Karpas-422 (cell line): ENCODE results near the gene DEDD2. TPM values are rescaled to one million over a fixed set of nuclear protein-coding genes. Genes with fewer than 3 reads are reported as not detected.
A peak's percentile ranks its signal among the peaks of the same experiment; 100 is the strongest.
"Not testable (repeated sequence)": the region's sequence is repeated elsewhere in the genome, so short reads cannot be mapped to it uniquely, and the experiment has no call there.

Experiments used
- DNase-seq: peaks from one replicate; pipeline ENCODE4 v3.0.0-alpha.2; 2015
- H2AFZ ChIP-seq: fragments of 200-600 bp; sonication (generic); 2 replicates; pipeline ENCODE4 v1.6.1; 2014; ENCODE audit warnings: antibody characterized with exemption, low read length, mixed read lengths
- H3K27ac ChIP-seq: fragments of 200-600 bp; sonication (generic); 2 replicates; pipeline ENCODE4 v1.5.1; 2014; ENCODE audit warnings: mild to moderate bottlenecking, low read length, moderate library complexity
- H3K27me3 ChIP-seq: fragments of 200-600 bp; sonication (generic); 2 replicates; pipeline ENCODE4 v1.6.1; 2014; ENCODE audit warnings: low read length, mixed read lengths
- H3K36me3 ChIP-seq: fragments of 200-600 bp; sonication (generic); 2 replicates; pipeline ENCODE4 v1.6.1; 2014; ENCODE audit warnings: low read length, mixed read lengths; ENCODE audit not compliant: insufficient read depth
- H3K4me1 ChIP-seq: fragments of 200-600 bp; sonication (generic); 2 replicates; pipeline ENCODE4 v1.6.1; 2014; ENCODE audit warnings: mild to moderate bottlenecking, low read length, mixed read lengths
- H3K4me2 ChIP-seq: fragments of 200-600 bp; sonication (generic); 2 replicates; pipeline ENCODE4 v1.6.1; 2014; ENCODE audit warnings: low read length, low read depth, mild to moderate bottlenecking; ENCODE audit not compliant: poor library complexity, severe bottlenecking
- H3K4me3 ChIP-seq: fragments of 200-600 bp; sonication (generic); 2 replicates; pipeline ENCODE4 v1.5.1; 2014; ENCODE audit warnings: mild to moderate bottlenecking, antibody characterized with exemption, low read length, mixed read lengths
- H3K79me2 ChIP-seq: fragments of 200-600 bp; sonication (generic); 2 replicates; pipeline ENCODE4 v1.6.1; 2014; ENCODE audit warnings: mild to moderate bottlenecking, low read length, mixed read lengths
- H3K9ac ChIP-seq: fragments of 200-600 bp; sonication (generic); 2 replicates; pipeline ENCODE4 v1.6.0; 2014; ENCODE audit warnings: low read length
- H3K9me2 ChIP-seq: fragments of 200-600 bp; sonication (generic), shearing (Covaris generic); replicated peaks from 2 replicates; pipeline ENCODE4 v1.6.0; 2014; ENCODE audit warnings: mild to moderate bottlenecking, low read length, moderate library complexity; ENCODE audit not compliant: insufficient read depth
- H3K9me3 ChIP-seq: fragments of 300-700, 200-600 bp; sonication (generic); 2 replicates; pipeline ENCODE4 v1.6.1; 2014; ENCODE audit warnings: low read length, mixed read lengths
- H4K20me1 ChIP-seq: fragments of 200-600 bp; sonication (generic); 2 replicates; pipeline ENCODE4 v1.6.1; 2014; ENCODE audit warnings: mild to moderate bottlenecking, antibody characterized with exemption, low read length, low read depth; ENCODE audit not compliant: insufficient read depth
- total RNA-seq: library from RNA; depleted of rRNA; stranded (reverse); fragments of >200 nt; shearing (Covaris generic); gene quantifications from 2 replicates; pipeline ENCODE4 v1.2.3, GENCODE V29; 2014; ENCODE audit warnings: low replicate concordance; rRNA removed

The DEDD2 gene
- 16.3 and 42.7 TPM in 2 replicates for total RNA-seq

DNA sequence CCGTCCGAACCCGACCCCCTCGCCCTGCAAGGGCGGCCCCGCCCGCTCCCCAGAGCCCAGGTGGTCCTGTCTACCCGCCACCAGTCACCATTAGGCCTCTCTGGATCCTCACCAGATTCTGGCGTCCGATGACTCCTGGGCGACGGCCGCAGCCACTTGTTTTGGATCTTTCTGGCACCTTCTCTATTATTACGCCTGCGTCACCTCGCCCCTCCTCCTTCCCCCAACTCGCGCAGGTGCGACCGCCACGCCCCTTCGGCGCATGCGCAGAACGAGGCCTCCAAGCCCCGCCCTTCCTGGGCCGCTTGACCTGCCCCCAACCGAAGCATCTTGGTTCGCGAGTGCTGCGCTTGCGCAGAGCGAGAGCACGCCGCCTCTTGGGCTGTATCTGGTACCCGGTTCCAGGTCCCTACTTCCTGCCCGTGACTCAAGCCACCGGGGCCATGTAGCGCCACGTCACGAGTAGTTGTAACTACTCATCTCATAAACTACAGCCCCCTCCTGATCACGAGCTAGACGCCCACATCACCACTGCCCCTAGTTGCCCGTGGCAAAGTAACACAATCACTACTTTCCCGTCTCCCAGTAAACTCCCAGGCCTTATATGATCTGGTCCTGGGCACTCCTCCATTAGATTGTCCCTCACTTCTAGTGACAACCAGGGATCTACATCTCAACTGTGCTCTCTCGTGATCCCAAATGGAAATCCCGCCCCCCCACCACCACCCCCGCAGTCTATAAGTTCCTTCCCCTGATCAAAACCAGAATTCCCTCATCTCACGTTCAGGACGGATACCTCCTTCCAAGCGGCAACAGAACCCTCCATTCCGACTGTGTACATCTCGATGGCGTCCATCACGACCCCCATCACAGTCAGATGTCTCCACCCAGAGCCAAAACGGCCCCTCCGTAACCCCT lies at the start of gene DEDD2:
TSS of gene DEDD2 (minus strand) at position 158 of the 918 bp plus-strand sequence. CDS start 670 bp downstream, outside the sequence.
- H3K4me2 ChIP-seq: peak within 1 kb of the TSS; percentile 71
- H3K9me2 ChIP-seq: no peaks in the 10 kb centered on the region
- peaks cover 8% of the 10 kb centered on the region; the same call in 1 of the 2 replicates for H4K20me1 ChIP-seq
- H3K79me2 ChIP-seq: peaks cover 80% of the 10 kb centered on the region
- no peaks in the 10 kb centered on the region; the same call in 1 of the 2 replicates for H3K36me3 ChIP-seq
- peak within 1 kb of the TSS; percentile 91 for H3K9ac ChIP-seq
- H3K27me3 ChIP-seq: no peaks in the 10 kb centered on the region
- H3K9me3 ChIP-seq: no peaks in the 10 kb centered on the region
- peak within 1 kb of the TSS; percentile 73 for H2AFZ ChIP-seq
- peaks cover 36% of the 10 kb centered on the region for H3K4me1 ChIP-seq
- peak within 1 kb of the TSS; percentile 59 for H3K27ac ChIP-seq
- peak; percentile 99 for DNase-seq
- peak within 1 kb of the TSS; percentile 90 for H3K4me3 ChIP-seq

DNA sequence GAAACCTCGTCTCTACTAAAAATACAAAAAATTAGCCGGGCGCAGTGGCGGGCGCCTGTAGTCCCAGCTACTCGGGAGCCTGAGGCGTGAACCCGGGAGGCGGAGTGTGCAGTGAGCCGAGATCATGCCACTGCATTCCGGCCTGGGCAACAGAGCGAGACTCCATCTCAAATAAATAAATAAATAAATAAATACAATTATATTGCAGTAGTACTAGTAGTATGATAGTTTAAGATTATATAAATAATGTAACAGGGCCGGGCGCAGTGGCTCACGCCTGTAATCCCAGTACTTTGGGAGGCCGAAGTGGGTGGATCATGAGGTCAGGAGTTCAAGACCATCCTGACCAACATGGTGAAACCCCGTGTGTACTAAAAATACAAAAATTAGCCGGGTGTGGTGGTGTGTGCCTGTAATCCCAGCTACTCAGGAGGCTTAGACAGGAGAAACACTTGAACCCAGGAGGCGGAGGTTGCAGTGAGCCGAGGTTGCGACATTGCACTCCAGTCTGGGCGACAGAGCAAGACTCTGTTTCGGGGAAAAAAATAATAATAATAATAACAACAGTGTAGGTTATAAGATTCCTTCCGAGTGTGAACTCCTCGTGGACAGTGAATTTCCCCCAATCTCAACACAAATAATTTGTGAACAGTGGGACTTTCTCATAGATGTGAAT lies 49.6 kb upstream of the DEDD2 start:
- Histone ChIP-seq H3K4me1 (peaks cover 29% of the 10 kb centered on the region), H3K4me3 (peak overlapping the region; percentile 72; the same call in 1 of the 2 replicates), H3K9ac (peak overlapping the region; percentile 83; the same call in 1 of the 2 replicates), H3K4me2 (peak overlapping the region; percentile 87), H3K79me2 (peaks cover 20% of the 10 kb centered on the region), H2AFZ (peak overlapping the region; percentile 61; the same call in 1 of the 2 replicates)
- not testable (repeated sequence) for DNase-seq, H3K9me2 ChIP-seq, H3K27ac ChIP-seq, H3K27me3 ChIP-seq, H4K20me1 ChIP-seq, H3K36me3 ChIP-seq, H3K9me3 ChIP-seq

DNA sequence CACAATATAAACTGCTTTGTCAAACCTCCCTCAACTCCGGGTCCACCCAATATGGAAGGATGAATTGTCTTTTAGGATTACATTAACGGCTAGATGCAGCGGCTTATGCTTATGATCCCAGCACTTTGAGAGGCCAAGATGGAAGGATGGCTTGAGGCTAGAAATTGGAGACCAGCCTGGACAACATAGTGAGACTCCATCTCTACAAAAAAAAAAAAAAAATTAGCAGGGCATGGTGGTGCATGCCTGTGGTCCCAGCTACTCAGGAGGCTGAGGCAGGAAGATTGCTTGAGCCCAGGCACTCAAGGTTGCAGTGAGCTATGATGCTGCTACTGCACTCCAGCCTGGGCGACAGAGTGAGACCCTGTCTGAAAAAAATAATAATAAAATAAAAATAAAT lies 48.6 kb upstream of the DEDD2 start:
- Histone ChIP-seq H3K4me1 (peaks cover 23% of the 10 kb centered on the region), H3K79me2 (peaks cover 14% of the 10 kb centered on the region)
- H2AFZ ChIP-seq, H3K4me2 ChIP-seq, H3K27ac ChIP-seq, DNase-seq, H3K27me3 ChIP-seq, H4K20me1 ChIP-seq, H3K36me3 ChIP-seq, H3K9me3 ChIP-seq, H3K9ac ChIP-seq, H3K4me3 ChIP-seq, H3K9me2 ChIP-seq: not testable (repeated sequence)

DNA sequence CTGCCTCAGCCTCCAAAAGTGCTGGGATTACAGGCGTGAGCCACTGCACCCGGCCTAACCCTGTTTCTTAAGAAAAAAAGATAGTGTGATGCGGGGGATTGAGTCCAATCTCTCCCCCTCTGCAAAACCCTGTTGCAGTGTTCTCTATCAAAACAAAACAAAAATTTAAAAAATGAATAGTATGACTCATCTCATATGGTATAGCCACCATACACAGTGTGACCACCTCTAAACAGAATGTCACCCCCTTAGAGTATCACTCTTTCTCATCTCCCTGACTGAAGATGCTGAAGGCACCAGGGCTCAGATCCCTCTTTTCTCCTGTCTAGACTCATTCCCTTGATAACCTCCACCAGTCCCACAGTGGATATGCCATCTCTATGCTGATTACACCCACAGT lies 44.3 kb upstream of the DEDD2 start:
- H3K36me3 ChIP-seq: no peaks in the 10 kb centered on the region
- no peaks in the 10 kb centered on the region for H3K9me2 ChIP-seq
- H3K4me1 ChIP-seq: no peaks in the 10 kb centered on the region
- no peak overlapping the region for H3K9ac ChIP-seq
- H3K79me2 ChIP-seq: no peaks in the 10 kb centered on the region
- H3K9me3 ChIP-seq: no peaks in the 10 kb centered on the region
- no peak overlapping the region for H3K4me2 ChIP-seq
- no peaks in the 10 kb centered on the region for H3K27me3 ChIP-seq
- no peak for DNase-seq
- H3K27ac ChIP-seq: no peak overlapping the region
- no peak overlapping the region for H3K4me3 ChIP-seq
- H4K20me1 ChIP-seq: no peaks in the 10 kb centered on the region
- H2AFZ ChIP-seq: no peak overlapping the region

DNA sequence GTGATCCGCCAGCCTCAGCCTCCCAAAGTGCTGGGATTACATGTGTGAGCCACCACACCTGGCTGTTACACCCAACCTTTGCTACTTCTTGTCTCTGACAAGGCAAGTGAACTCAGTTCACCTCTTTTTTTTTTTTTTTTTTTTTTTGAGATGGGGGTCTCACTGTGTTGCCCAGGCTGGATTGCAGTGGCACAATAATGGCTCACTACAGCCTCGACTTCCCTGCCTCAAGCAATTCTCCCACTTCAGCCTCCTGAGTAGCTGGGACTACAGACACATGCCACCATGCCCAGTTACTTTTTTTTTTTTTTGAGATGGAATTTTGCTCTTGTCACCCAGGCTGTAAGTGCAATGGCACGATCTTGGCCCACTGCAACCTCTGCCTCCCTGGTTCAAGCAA lies 40.4 kb upstream of the DEDD2 start:
- H3K9ac ChIP-seq, H3K36me3 ChIP-seq, H4K20me1 ChIP-seq, H3K4me3 ChIP-seq, H2AFZ ChIP-seq, H3K9me3 ChIP-seq, H3K27me3 ChIP-seq, H3K9me2 ChIP-seq, H3K27ac ChIP-seq, DNase-seq, H3K4me2 ChIP-seq: not testable (repeated sequence)
- Histone ChIP-seq H3K79me2 (peaks cover 19% of the 10 kb centered on the region), H3K4me1 (peaks cover 13% of the 10 kb centered on the region)

GRCh38 chr19:42255766-42256745 lies 38.6 kb upstream of the DEDD2 start:
- no peak overlapping the region for H3K27ac ChIP-seq
- peaks cover 34% of the 10 kb centered on the region for H3K79me2 ChIP-seq
- H3K9me3 ChIP-seq: no peaks in the 10 kb centered on the region
- peak overlapping the region; percentile 80 for H3K9ac ChIP-seq
- peak overlapping the region; percentile 93 for H3K4me2 ChIP-seq
- no peak for DNase-seq
- H3K36me3 ChIP-seq: 0 out of 2 replicates have a peak, but pooled peaks cover 3% of the 10 kb centered on the region
- peak overlapping the region; percentile 20; the same call in 1 of the 2 replicates for H2AFZ ChIP-seq
- H3K4me3 ChIP-seq: peak overlapping the region; percentile 99
- no peaks in the 10 kb centered on the region for H3K27me3 ChIP-seq
- H4K20me1 ChIP-seq: peaks cover 13% of the 10 kb centered on the region
- H3K4me1 ChIP-seq: peaks cover 26% of the 10 kb centered on the region
- H3K9me2 ChIP-seq: no peaks in the 10 kb centered on the region

- Histone ChIP-seq H2AFZ (peak within 1 kb of the TSS; percentile 20; the same call in 1 of the 2 replicates), H4K20me1 (peaks cover 18% of the 10 kb centered on the region), H3K4me3 (peak within 1 kb of the TSS; percentile 99), H3K79me2 (peaks cover 43% of the 10 kb centered on the region), H3K4me1 (peaks cover 26% of the 10 kb centered on the region), H3K27ac (peak within 1 kb of the TSS; percentile 89), H3K9me3 (no peaks in the 10 kb centered on the region), H3K4me2 (peak within 1 kb of the TSS; percentile 93), H3K27me3 (no peaks in the 10 kb centered on the region), H3K36me3 (0 out of 2 replicates have a peak, but pooled peaks cover 7% of the 10 kb centered on the region), H3K9ac (peak within 1 kb of the TSS; percentile 99), H3K9me2 (no peaks in the 10 kb centered on the region)
- peak; percentile 96 for DNase-seq
Measured at GRCh38 chr19:42254850-42255765, 37.6 kb upstream of the DEDD2 start, which contains the start of gene ERF. ERF (minus strand) TSS chr19:42255128; CDS start chr19:42254999, 129 bp downstream.
